ENCODE measurements around the gene BSND. TPM values are rescaled to one million over a fixed set of nuclear protein-coding genes. Genes with fewer than 3 reads are reported as not detected.
"Not testable (repeated sequence)": the region's sequence is repeated elsewhere in the genome, so short reads cannot be mapped to it uniquely, and the experiment has no call there.

BSND gene
- total and polyA plus RNA-seq, 2 experiments from 2014 or later = 0.21 to 0.23 TPM

- Histone ChIP-seq H4K20me1 (ENCODE audit: insufficient read depth, poor library complexity, severe bottlenecking) (no peaks in the 10 kb centered on the region), H3K9me3 (ENCODE audit: low read depth) (no peaks in the 10 kb centered on the region), H3K4me1 (ENCODE audit: insufficient read depth) (no peaks in the 10 kb centered on the region), H3K9me2 (replicated peaks; ENCODE audit: insufficient read depth) (no peaks in the 10 kb centered on the region), H3K27ac (no peak overlapping the region), H3K4me2 (no peak overlapping the region), H2AFZ (no peak overlapping the region), H3K79me2 (no peaks in the 10 kb centered on the region), H3K4me3 (no peak overlapping the region), H3K36me3 (replicated peaks; ENCODE audit: insufficient read depth, low read depth) (no peaks in the 10 kb centered on the region), H3K27me3 (no peaks in the 10 kb centered on the region)
- no peak for TF ChIP-seq EZH2phosphoT487 (IDR thresholded peaks at IDR 0.05; ENCODE audit: low read depth, severe bottlenecking, unreplicated experiment)
- no peak for TF ChIP-seq CTCF (IDR thresholded peaks at IDR 0.05; ENCODE audit: poor library complexity)
- WGBS (ENCODE audit: low lambda C conversion rate, missing lambda C conversion rate) = 80% methylated on average over 12 of the region's 12 CpGs
- no peak for DNase-seq (ENCODE audit: low spot score)
These were observed 17.2 kb downstream of the BSND start for GRCh38 chr1:55015731-55016620.

GRCh38 chr1:55018395-55018794, 19.7 kb downstream of the BSND start:
- Histone ChIP-seq H3K36me3 (replicated peaks; ENCODE audit: insufficient read depth, low read depth) (no peaks in the 10 kb centered on the region), H3K4me2 (no peak overlapping the region), H3K9me2 (replicated peaks; ENCODE audit: insufficient read depth) (no peaks in the 10 kb centered on the region), H3K4me3 (no peak overlapping the region), H3K27ac (no peak overlapping the region), H3K79me2 (no peaks in the 10 kb centered on the region), H3K9me3 (ENCODE audit: low read depth) (no peaks in the 10 kb centered on the region), H3K27me3 (no peaks in the 10 kb centered on the region), H2AFZ (no peak overlapping the region), H4K20me1 (ENCODE audit: insufficient read depth, poor library complexity, severe bottlenecking) (no peaks in the 10 kb centered on the region), H3K4me1 (ENCODE audit: insufficient read depth) (no peaks in the 10 kb centered on the region)
- DNase-seq (ENCODE audit: low spot score) = no peak
- 90% methylated on average over 9 of the region's 9 CpGs for WGBS (ENCODE audit: low lambda C conversion rate, missing lambda C conversion rate)
- TF ChIP-seq EZH2 (IDR thresholded peaks at IDR 0.05; ENCODE audit: borderline replicate concordance) = no peak
- TF ChIP-seq CTCF (IDR thresholded peaks at IDR 0.05; ENCODE audit: poor library complexity) = no peak
- no peak for TF ChIP-seq EZH2phosphoT487 (IDR thresholded peaks at IDR 0.05; ENCODE audit: low read depth, severe bottlenecking, unreplicated experiment)

- Histone ChIP-seq H3K4me2 (no peak overlapping the region), H2AFZ (peak overlapping the region; percentile 75), H3K79me2 (no peaks in the 10 kb centered on the region), H3K9me2 (replicated peaks; ENCODE audit: insufficient read depth) (no peaks in the 10 kb centered on the region), H3K27me3 (no peaks in the 10 kb centered on the region), H3K36me3 (replicated peaks; ENCODE audit: insufficient read depth, low read depth) (no peaks in the 10 kb centered on the region), H3K4me1 (ENCODE audit: insufficient read depth) (no peaks in the 10 kb centered on the region), H4K20me1 (ENCODE audit: insufficient read depth, poor library complexity, severe bottlenecking) (no peaks in the 10 kb centered on the region), H3K4me3 (no peak overlapping the region), H3K27ac (no peak overlapping the region), H3K9me3 (ENCODE audit: low read depth) (no peaks in the 10 kb centered on the region)
- TF ChIP-seq CTCF (IDR thresholded peaks at IDR 0.05; ENCODE audit: poor library complexity) = peak; percentile 92
- TF ChIP-seq EZH2phosphoT487 (IDR thresholded peaks at IDR 0.05; ENCODE audit: low read depth, severe bottlenecking, unreplicated experiment) = no peak
- DNase-seq (ENCODE audit: low spot score) = peak; percentile 94
- 46% methylated on average over 14 of the region's 15 CpGs for WGBS (ENCODE audit: low lambda C conversion rate, missing lambda C conversion rate)
These were observed 23.3 kb downstream of the BSND start for GRCh38 chr1:55021942-55022546.

GRCh38 chr1:55024163-55024562, 25.4 kb downstream of the BSND start:
- H3K4me2 ChIP-seq; H2AFZ ChIP-seq; H3K27me3 ChIP-seq; H3K79me2 ChIP-seq; H3K36me3 ChIP-seq (replicated peaks; ENCODE audit: insufficient read depth, low read depth); H4K20me1 ChIP-seq (ENCODE audit: insufficient read depth, poor library complexity, severe bottlenecking); DNase-seq (ENCODE audit: low spot score); H3K9me2 ChIP-seq (replicated peaks; ENCODE audit: insufficient read depth); H3K4me1 ChIP-seq (ENCODE audit: insufficient read depth); H3K4me3 ChIP-seq; H3K9me3 ChIP-seq (ENCODE audit: low read depth); H3K27ac ChIP-seq: not testable (repeated sequence)
- WGBS (ENCODE audit: low lambda C conversion rate, missing lambda C conversion rate) = 37% methylated on average over 7 of the region's 10 CpGs

- H3K79me2 ChIP-seq; H3K4me2 ChIP-seq; H3K27me3 ChIP-seq; H4K20me1 ChIP-seq (ENCODE audit: insufficient read depth, poor library complexity, severe bottlenecking); H2AFZ ChIP-seq; DNase-seq (ENCODE audit: low spot score); H3K9me2 ChIP-seq (replicated peaks; ENCODE audit: insufficient read depth); H3K4me1 ChIP-seq (ENCODE audit: insufficient read depth); H3K36me3 ChIP-seq (replicated peaks; ENCODE audit: insufficient read depth, low read depth); H3K9me3 ChIP-seq (ENCODE audit: low read depth); H3K4me3 ChIP-seq: not testable (repeated sequence)
- WGBS (ENCODE audit: low lambda C conversion rate, missing lambda C conversion rate) = 61% methylated on average over 3 of the region's 3 CpGs
- peak overlapping the region; percentile 47 for H3K27ac ChIP-seq
These were observed 27.9 kb downstream of the BSND start for GRCh38 chr1:55026682-55027081.

GRCh38 chr1:55031098-55031497, 32.4 kb downstream of the BSND start:
- H4K20me1 ChIP-seq (ENCODE audit: insufficient read depth, poor library complexity, severe bottlenecking); H3K4me3 ChIP-seq; H3K36me3 ChIP-seq (replicated peaks; ENCODE audit: insufficient read depth, low read depth); H2AFZ ChIP-seq; H3K27ac ChIP-seq; H3K4me1 ChIP-seq (ENCODE audit: insufficient read depth); H3K79me2 ChIP-seq; H3K9me3 ChIP-seq (ENCODE audit: low read depth); H3K4me2 ChIP-seq; H3K9me2 ChIP-seq (replicated peaks; ENCODE audit: insufficient read depth); H3K27me3 ChIP-seq; DNase-seq (ENCODE audit: low spot score): not testable (repeated sequence)
- WGBS (ENCODE audit: low lambda C conversion rate, missing lambda C conversion rate) = 99% methylated on average over 5 of the region's 5 CpGs
